GM21786 (cell line): ENCODE data around the gene C2CD4B.

Experiments used
- ATAC-seq: cut with Tn5 transposase; IDR thresholded peaks from one replicate; pipeline ENCODE4 v1.9.1; 2021; ENCODE audit not compliant: unreplicated experiment

C2CD4B gene

GRCh38 chr15:62120776-62121175, 44.3 kb downstream of the C2CD4B start:
- ATAC-seq = no peak

- ATAC-seq = no peak
These were observed 45.2 kb downstream of the C2CD4B start for GRCh38 chr15:62119874-62120273.

- no peak for ATAC-seq
These were observed 45.7 kb downstream of the C2CD4B start for GRCh38 chr15:62119227-62119864.

- no peak for ATAC-seq
These were observed 46.4 kb downstream of the C2CD4B start for GRCh38 chr15:62118520-62119226.

- ATAC-seq = no peak
These were observed 49.2 kb downstream of the C2CD4B start for GRCh38 chr15:62115847-62116246.
